ENCODE results near the gene OVOL1. TPM values are rescaled to one million over a fixed set of nuclear protein-coding genes. Genes with fewer than 3 reads are reported as not detected.
A peak's percentile ranks its signal among the peaks of the same experiment; 100 is the strongest.

OVOL1 gene
- total RNA-seq, 6 experiments from 2014 or later: not detected

DNA sequence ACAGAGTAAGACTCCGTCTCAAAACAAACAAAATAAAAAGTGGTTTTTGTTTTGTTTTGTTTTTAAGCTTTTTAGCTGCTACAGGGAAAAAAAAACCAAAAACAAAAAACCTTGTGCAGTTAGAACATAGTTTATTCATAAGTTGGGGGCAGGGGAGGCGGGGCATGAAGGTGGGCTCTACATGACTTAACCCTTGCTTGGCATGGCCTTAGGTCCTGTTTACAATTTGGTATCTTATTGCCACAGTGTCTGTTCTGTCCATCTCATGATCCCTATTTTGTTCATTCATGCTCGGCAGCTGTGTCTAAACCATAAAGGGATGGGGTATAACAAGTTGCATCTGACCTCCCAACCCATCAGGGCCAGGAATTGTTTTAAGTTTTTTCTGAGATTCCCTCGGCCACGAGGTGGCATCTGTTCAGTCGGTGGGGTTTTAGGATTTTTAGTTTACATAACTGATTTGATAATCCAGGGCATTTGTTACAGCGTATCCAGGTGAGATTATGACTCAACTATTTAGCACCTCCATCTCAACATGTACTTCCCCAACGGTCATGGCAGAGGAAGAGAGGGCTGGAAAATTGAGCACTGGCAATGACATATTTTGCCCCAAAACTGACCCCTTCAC lies 13.0 kb upstream of the OVOL1 start:
- TF ChIP-seq, protein P1, sequence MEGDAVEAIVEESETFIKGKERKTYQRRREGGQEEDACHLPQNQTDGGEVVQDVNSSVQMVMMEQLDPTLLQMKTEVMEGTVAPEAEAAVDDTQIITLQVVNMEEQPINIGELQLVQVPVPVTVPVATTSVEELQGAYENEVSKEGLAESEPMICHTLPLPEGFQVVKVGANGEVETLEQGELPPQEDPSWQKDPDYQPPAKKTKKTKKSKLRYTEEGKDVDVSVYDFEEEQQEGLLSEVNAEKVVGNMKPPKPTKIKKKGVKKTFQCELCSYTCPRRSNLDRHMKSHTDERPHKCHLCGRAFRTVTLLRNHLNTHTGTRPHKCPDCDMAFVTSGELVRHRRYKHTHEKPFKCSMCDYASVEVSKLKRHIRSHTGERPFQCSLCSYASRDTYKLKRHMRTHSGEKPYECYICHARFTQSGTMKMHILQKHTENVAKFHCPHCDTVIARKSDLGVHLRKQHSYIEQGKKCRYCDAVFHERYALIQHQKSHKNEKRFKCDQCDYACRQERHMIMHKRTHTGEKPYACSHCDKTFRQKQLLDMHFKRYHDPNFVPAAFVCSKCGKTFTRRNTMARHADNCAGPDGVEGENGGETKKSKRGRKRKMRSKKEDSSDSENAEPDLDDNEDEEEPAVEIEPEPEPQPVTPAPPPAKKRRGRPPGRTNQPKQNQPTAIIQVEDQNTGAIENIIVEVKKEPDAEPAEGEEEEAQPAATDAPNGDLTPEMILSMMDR (IDR thresholded peaks at IDR 0.05): peak; percentile 45; the same call in 1 of the 2 replicates
- H3K4me1 Mint-ChIP-seq (ENCODE audit: low read depth): peaks cover 17% of the 10 kb centered on the region
- H3K27me3 Mint-ChIP-seq (ENCODE audit: insufficient read depth): peaks cover 4% of the 10 kb centered on the region
- no peak overlapping the region for H3K27ac Mint-ChIP-seq
- no peak for DNase-seq
- peaks cover 6% of the 10 kb centered on the region; the same call in 1 of the 2 replicates for H3K36me3 Mint-ChIP-seq (ENCODE audit: low read depth)
- H3K4me3 Mint-ChIP-seq: no peak overlapping the region
- no peaks in the 10 kb centered on the region for H3K9me3 Mint-ChIP-seq

DNA sequence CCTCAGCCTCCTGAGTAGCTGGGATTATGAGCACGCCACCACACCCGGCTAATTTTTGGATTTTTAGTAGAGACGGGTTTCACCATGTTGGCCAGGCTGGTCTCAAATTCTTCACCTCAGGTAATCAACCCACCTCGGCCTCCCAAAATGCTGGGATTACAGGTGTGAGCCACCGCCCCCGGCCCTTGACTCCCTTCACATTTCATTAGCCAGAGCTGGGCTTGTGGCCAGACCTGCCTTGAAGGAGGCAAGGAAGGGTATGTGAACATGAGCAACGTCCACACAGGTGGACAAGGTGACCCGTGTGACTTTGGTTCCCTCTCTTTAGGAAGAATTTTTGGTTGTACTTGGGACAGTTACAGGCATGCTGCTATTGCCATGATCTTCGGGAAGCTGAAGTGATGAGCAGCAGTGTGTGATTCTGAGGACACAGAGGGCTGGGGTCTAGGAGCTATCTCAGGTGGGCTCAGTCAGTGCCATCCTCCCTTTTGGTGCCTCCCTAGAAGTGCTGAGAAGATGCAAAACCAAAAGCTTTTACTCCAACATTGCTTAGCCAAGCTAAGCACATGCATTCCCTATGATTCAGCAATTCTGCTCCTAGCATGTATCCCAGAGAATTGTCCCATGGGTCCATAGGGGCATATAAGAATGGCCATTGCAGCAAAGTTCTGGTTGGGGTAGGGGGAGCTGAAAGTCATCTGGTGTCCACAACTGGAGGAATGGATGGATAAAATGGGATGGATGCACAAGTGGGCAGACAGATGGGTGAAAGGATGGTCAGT lies 12.1 kb upstream of the OVOL1 start:
- Mint-ChIP-seq H3K27ac (no peak overlapping the region), H3K27me3 (ENCODE audit: insufficient read depth) (peaks cover 4% of the 10 kb centered on the region), H3K4me3 (no peak overlapping the region), H3K9me3 (no peaks in the 10 kb centered on the region), H3K4me1 (ENCODE audit: low read depth) (peaks cover 12% of the 10 kb centered on the region), H3K36me3 (ENCODE audit: low read depth) (peaks cover under 1% of the 10 kb centered on the region; the same call in 1 of the 2 replicates)
- TF ChIP-seq, protein P1 (IDR thresholded peaks at IDR 0.05): no peak
- DNase-seq: no peak

DNA sequence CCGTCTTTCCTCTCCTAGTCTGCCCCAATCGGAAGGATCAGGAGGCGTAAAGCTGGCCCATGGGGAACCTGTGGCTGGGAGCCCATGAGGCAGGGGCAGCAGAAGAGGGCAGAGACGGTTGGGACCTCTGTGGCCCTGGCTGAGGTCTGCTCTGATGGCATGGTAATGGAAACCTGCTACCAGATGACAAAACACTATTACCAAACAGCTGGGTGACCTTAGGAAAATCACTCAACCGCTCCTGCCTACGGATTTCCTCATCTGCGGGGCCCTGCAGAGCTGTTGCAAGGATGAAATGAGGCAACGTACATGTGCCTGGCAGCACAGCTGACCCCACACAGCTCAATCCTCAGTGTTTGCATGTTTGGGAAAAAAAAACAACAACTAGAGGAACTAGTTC lies 10.7 kb upstream of the OVOL1 start:
- peaks cover 7% of the 10 kb centered on the region for H3K4me1 Mint-ChIP-seq (ENCODE audit: low read depth)
- no peaks in the 10 kb centered on the region for H3K36me3 Mint-ChIP-seq (ENCODE audit: low read depth)
- DNase-seq: no peak
- no peak overlapping the region; the same call in 1 of the 2 replicates for H3K27ac Mint-ChIP-seq
- TF ChIP-seq, protein P1 (IDR thresholded peaks at IDR 0.05): no peak
- no peak overlapping the region for H3K4me3 Mint-ChIP-seq
- H3K27me3 Mint-ChIP-seq (ENCODE audit: insufficient read depth): peaks cover 3% of the 10 kb centered on the region
- H3K9me3 Mint-ChIP-seq: no peaks in the 10 kb centered on the region

DNA sequence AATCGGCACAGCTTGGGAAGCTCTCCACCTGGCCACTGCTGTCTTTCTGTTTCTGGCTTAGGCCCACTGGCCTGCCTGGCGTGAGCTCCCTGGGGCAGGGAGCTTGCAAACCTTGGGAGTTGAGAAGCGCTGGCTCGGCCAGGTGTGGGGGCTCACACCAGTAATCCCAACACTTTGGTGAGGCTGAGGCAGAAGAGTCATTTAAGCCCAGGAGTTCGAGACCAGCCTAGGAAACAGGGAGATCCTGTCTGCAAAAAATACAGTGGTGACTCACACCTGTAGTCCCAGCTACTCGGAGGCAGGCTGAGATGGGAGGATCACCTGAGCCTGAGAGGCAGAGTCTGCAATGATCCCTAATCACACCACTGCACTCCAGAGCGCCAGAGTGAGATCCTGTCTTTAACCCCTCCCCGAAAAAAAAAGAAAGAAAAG lies 10.1 kb upstream of the OVOL1 start:
- Mint-ChIP-seq H3K27me3 (ENCODE audit: insufficient read depth) (peaks cover 3% of the 10 kb centered on the region), H3K36me3 (ENCODE audit: low read depth) (no peaks in the 10 kb centered on the region), H3K4me1 (ENCODE audit: low read depth) (peaks cover 7% of the 10 kb centered on the region), H3K4me3 (no peak overlapping the region), H3K9me3 (no peaks in the 10 kb centered on the region), H3K27ac (no peak overlapping the region)
- TF ChIP-seq, protein P1 (IDR thresholded peaks at IDR 0.05): no peak
- DNase-seq: no peak

DNA sequence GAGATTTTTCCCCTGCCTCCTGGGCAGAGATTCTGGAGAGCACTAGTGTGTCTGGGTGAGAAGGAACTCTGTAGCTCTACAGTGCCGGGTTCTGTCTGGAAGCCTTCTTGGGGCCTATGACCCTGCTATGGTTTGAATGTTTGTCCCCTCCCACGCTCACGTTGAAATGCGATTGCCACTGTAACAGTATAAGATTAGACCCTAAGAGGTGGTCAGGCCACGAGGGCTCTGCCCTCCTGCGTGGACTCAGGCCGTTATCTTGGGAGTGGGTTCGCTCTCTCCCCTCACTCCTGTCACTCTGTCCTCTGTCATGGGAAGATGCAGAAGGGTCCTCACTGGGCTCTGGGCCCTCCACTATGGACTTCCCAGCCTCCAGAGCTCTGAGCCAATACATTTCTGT lies 9.6 kb upstream of the OVOL1 start:
- no peak for DNase-seq
- Mint-ChIP-seq H3K27me3 (ENCODE audit: insufficient read depth) (peaks cover 3% of the 10 kb centered on the region), H3K4me3 (no peak overlapping the region), H3K4me1 (ENCODE audit: low read depth) (peaks cover 7% of the 10 kb centered on the region), H3K36me3 (ENCODE audit: low read depth) (no peaks in the 10 kb centered on the region), H3K9me3 (no peaks in the 10 kb centered on the region), H3K27ac (no peak overlapping the region)
- TF ChIP-seq, protein P1 (IDR thresholded peaks at IDR 0.05): no peak
